Measurements from ENCODE around the gene RIPPLY2.
"Not testable (repeated sequence)": the region's sequence is repeated elsewhere in the genome, so short reads cannot be mapped to it uniquely, and the experiment has no call there.

Gene RIPPLY2

GRCh38 chr6:83853178-83854000 lies at the start of gene RIPPLY2:
Gene RIPPLY2 (plus strand): TSS chr6:83853360. CDS start chr6:83853417, 57 bp downstream.
- peak; percentile 86 for DNase-seq

- not testable (repeated sequence) for DNase-seq
These were observed 49.7 kb upstream of the RIPPLY2 start for GRCh38 chr6:83803492-83803891.

- DNase-seq = no peak
These were observed 48.3 kb upstream of the RIPPLY2 start for GRCh38 chr6:83804886-83805285.

DNA sequence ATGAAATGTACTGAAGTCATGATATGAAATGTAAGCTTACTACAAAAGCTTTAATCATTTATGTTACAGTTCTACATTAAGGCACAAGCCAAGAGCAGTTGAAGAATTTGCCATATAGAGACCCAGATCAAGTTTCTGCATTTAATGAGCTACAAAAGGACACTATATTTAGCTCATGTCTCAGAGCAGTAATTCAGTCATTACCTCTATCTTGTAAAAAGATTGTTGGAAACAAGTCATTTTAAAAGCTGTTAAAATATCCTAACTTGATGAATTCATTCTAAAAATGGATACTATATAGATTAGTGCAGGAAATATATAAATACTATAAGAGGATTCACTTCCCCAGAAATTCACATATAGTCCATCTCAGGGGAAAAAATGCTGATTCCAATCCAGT lies 45.2 kb upstream of the RIPPLY2 start:
- no peak for DNase-seq

DNA sequence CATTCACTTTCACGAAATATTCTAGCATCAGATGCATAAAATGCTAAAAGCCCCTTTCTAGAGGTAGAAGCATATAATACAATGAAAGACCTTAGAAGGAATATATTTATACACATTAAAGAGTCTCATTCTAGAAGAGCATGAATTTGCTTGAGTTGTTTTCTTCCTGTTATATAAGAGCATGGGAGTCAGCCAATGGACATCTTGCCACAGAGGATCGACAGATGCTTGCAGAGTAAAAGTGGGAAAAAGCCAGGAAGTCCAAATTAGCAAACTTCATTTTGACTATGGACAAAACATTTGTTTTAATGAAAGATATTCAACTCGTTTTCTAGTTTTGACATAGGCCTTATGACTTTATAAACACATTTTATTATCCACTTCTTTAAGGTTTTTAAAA lies 44.2 kb upstream of the RIPPLY2 start:
- no peak for DNase-seq

DNA sequence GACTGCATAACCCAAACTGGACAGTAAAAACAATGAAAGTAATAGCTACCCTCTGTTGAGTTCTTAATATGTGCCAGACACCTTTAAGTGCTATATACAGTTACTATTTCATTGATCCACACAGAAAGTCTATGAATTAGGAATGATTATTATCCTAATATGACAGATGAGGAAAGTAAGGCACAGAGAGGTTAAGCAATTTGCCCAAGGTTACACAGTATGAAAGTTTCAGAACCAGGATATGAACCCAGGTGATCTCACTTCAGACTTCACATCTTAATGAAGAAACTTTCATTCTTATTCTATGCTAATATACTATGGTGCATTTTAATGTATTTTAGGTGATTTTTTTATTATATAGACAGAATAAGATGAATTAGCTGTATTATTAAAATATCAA lies 40.6 kb upstream of the RIPPLY2 start:
- no peak for DNase-seq

DNA sequence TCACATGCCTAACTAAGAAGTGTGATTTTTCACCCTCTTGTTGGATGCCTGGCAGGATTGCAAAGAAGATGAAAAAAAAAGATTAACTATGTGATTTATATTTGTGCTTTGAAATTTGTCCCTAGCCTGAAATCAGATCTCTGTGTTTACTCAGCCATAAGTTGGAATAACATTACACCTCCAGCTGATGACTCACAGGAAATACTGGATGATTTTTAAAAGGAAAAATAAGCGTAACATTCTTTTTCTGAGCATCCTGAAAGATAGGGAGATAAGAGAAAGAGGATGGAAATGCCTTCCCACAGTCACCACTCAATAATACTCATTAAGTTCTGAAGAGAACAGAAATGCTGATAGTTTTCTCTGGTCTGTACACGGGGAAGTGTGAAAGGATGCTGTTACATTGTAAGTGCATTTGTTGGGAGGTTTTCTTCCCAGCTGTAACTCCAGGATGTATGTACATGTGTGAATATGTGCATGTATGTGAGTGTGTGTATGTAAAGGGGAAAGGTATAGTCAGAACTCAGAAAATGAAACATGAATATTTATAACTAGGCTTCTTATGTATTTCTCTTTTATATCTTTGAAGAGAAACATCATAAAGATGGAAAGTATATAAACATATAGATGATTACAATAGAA lies 37.4 kb upstream of the RIPPLY2 start:
- no peak for DNase-seq

DNA sequence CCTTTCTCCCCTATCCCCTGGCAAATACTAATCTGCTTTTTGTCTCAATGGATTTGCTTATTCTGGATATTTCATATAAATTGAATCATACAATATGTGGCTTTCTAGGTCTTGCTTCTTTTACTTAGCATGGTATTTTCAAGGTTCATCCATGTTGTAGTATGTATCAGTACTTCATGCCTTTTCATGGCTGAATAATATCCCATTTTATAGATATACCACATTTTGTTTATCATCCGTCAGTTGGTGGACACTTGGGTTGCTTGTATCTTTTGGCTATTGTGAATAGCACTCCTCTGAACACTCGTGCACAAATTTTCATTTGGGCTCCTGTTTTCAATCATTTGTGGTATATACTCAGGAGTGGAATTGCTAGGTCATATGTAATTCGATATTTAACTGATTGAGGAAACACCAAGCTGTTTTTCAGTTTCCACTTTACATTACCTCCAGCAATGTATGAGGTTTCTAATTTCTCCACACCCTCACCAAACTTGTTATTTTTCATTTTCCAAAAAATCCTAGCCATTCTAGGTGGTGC lies 30.5 kb upstream of the RIPPLY2 start:
- DNase-seq = no peak

DNA sequence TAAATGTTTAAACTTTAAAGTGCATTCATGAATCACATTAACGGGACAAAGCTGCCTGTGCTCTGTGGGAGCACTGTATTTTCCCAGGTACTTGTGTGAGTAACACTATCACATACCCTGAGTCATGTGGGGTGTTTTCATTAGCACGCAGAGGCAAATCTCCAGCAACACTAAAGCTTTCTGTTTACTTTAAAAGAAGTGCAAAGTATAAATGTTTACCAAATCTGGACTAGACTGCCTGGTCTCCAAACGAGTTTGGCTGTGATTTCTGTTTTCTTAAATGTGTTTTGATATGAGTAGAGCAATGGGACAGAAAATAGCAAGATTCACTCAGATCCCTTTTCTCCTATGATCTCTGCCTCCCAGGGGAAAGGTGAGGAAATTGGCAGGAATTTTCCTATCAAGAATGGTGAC lies 28.8 kb upstream of the RIPPLY2 start:
- no peak for DNase-seq

- DNase-seq = no peak
These were observed 28.3 kb upstream of the RIPPLY2 start for GRCh38 chr6:83824831-83825230.

DNA sequence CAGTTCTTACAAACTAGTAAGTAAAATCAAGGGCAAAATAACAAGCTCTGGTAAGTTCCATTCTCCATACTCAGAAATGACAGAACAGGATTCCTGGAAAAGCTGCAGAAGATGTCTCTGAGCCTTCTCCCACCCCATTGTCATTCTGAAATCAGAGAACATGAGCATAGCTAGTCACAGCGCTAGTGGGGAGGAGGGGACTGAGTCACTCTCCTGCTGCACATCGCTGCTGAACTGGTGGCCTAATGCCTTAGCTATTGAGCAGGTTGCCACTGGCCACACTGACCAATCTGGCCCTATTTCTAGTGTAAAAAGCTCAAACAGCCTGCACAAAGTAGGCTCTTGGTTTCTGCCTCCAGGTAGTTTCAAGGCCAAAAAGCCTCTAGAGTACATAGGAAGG lies 26.1 kb upstream of the RIPPLY2 start:
- no peak for DNase-seq

DNA sequence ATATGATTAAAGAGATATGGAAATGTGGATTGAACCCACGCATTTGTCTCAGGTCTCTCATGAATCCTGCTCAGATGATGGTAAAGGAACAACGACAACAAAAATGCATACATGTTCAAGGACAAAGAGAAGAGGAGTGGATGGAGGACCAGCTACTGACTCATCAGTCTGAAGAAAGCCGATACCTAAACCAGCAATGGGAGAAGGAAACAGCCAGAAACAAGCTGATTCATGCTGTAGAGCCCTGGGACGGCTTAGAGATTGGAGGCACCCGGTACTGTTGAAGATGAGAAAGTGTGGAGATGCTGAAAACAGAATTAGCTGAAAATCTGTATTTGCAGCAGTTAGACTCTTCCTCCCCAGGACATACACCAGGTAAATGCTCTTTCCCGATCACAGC lies 14.4 kb upstream of the RIPPLY2 start:
- DNase-seq = no peak

DNA sequence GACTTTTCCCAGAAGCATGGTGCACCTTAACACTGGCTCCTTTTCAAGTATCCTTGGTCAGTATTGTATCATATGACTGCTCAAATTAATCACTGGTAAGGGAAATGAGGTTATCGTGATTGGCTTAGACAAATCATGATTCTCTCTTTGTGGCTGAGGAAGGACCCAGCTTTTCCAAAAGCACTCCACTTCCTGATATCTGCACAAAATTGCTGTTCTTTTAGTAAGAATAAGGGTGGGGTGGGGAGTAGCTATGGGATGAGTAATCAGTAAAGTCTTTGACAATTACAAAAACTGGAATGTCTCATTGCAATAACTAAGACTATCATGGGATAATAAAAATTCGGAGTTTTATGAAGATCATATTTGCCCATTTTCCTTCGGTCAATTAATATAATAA lies 9.0 kb upstream of the RIPPLY2 start:
- DNase-seq = no peak

DNA sequence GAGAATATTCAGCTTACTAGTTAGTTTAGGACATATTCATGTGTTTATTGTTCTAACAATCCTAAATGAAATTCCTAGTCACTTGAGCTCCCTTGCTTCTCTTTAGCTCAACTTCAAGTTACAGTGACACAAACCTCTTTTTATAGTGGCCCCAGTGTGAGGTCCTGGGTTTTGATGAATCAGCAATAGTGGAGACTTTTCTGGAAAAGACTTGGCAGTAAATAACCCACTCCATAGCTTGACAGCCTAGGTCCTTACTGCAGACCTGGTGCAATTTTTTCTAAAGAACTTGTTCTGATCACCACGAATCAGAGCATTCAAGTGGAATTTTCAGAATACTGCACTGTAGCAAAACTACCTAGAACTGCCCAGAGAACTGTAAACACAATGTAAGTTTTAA lies 6.9 kb upstream of the RIPPLY2 start:
- DNase-seq = no peak

GRCh38 chr6:83847179-83847578 lies 6.0 kb upstream of the RIPPLY2 start:
- no peak for DNase-seq

DNA sequence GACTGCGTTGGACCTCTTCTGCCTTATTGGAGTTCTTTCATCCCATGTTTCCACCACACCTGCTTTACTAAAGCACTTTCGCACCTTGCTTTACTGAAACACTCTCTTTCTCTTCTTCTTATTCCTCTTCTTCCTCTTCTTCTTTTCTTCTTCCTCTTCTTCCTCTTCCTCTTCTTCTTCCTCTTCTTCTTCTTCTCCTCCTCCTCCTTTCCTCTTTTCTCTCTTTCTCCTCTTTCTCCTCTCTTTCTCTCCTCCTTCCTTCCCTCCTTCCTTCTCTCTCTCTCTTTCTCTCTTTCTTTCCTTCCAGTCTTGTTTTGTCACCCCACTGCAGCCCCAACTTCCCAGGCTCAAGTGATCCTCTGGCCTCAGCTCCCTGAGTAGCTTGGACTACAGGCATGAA lies 4.0 kb upstream of the RIPPLY2 start:
- DNase-seq = no peak

- no peak for DNase-seq
These were observed 3.5 kb upstream of the RIPPLY2 start for GRCh38 chr6:83849610-83850009.

DNA sequence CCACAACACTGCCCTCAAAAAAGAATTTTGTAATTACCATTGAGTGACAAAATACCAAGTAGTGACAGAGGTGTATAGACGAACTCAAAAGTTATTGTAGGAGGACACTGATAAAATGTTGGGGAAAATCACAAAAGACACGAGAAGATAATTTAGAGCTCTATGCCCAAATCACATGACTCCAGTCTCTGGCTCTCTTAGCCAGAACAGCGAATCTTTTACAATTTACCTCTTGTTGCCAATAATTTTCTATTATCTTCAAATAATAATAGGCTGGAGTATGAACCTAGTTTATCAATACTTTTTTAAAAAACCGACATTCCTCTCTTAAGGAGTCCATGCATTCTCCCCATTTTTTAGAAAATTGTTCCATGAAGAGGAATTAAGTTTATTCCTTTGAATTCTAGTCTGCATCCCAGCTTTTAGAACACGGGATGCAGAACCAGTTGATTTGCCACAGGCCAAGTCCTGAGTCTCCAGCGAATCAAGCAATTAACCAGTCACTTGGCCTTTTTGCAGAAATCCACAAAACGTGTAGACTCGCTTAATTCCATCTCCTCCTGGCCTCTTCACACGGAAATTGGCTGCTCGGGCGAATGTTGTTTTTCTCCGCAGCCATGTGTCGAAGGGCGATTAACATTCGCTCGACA lies 507 bp upstream of the RIPPLY2 start:
- no peak for DNase-seq

- DNase-seq = peak; percentile 46
These were observed 891 bp downstream of the RIPPLY2 start for GRCh38 chr6:83854001-83854501.

DNA sequence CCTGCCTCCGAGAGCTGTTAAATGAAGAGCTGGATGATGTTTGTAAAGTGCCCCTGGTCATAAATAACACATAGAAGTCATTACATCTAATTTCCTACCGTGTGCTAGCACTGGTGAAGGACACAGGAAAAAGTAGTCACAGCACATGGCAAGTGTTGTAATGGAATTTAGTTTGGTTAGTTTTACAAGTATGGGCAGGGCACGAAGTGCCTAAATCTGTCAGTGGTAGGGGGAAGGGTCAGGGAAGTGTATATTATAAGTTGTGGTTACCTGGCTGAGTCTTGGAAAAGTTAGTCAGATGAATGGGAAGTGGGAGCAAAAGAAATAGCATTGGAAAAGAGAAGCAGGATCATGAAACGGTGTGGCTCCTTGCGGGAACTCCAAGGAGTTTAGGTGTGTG lies 1.6 kb downstream of the RIPPLY2 start:
- DNase-seq = no peak

DNA sequence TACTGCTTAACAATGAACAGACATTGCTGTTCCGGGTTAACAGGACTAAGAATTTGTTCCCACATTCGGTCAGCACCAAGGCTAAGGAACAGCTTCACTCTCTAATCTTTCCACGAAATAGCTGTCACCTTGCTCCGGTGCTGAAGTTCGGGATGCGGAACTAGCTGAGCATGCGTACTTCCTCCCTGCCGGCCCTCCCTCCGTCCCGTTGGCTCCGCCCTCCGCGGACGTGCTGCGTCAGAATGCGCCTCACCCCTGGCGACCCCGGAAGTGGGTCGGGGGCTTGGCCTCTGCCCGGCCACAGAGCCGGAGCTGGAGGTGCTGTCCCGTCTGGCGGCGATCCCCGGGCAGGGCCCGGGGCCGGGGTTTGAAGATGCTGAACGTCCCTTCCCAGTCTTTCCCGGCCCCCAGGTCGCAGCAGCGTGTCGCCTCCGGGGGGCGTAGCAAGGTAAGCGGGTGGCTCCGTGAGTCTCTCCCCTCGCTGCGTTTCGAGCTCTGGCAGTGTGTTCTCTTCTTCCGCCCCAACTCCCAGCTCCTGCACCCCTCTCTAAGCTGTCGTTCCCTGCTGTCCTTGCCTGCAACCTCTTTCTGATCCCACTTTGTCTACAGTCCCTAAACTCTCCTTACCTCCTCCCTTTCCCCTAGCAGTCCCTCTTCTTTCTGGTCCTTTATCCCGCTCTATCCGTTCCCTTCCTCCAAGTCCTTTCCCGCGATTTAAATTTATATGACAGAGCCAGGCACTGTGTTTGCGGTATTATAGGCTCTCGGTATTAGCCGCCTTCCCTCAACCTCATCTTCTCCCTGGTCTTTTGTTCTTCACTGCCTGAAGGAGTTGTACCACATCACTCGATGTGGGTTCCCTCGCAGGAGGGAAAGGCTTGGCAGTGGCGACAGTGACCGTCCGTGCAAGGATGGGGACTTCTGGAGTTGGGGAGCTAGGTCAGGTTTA lies 6.5 kb downstream of the RIPPLY2 start, which contains the start of gene CYB5R4:
Gene CYB5R4 (plus strand): TSS at position 280 of the 949 bp plus-strand sequence. CDS start 94 bp downstream, at position 374.
- DNase-seq = peak; percentile 87

- no peak for DNase-seq
These were observed 7.2 kb downstream of the RIPPLY2 start for GRCh38 chr6:83860359-83860755.

Measured in NCI-H2171 (cell line).